ENCODE measurements around the gene GFPT2.

The GFPT2 gene

DNA sequence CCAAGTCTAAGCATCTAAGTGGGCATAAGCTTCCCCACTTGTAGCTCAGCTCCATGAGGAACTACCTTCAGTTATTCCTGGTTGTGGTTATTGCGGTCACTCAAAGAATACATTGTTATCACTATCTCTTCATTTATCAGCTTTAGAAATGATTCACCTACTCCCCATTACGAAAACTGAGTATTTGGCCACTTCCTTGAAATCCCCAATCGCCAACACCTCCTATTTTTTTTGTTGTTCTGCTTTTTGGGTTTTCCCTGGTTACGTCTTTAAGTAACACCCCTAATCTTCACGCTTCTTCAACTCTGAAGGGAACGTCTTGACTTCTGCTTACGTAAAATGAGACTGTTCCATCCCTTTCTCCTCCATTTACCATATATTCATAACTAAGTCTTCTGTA lies 81.9 kb downstream of the GFPT2 start:
- DNase-seq = no peak

DNA sequence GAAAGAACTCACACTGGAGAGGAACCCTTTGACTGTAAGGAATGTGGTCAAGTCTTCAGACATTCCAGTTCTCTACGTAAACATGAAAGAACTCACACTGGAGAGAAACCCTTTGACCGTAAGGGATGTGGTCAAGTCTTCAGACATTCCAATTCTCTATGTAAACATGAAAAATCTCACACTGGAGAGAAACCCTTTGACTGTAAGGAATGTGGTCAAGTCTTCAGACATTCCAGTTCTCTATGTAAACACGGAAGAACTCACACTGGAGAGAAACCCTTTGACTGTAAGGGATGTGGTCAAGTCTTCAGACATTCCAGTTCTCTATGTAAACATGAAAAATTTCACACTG lies 93.9 kb downstream of the GFPT2 start:
- DNase-seq = no peak

DNA sequence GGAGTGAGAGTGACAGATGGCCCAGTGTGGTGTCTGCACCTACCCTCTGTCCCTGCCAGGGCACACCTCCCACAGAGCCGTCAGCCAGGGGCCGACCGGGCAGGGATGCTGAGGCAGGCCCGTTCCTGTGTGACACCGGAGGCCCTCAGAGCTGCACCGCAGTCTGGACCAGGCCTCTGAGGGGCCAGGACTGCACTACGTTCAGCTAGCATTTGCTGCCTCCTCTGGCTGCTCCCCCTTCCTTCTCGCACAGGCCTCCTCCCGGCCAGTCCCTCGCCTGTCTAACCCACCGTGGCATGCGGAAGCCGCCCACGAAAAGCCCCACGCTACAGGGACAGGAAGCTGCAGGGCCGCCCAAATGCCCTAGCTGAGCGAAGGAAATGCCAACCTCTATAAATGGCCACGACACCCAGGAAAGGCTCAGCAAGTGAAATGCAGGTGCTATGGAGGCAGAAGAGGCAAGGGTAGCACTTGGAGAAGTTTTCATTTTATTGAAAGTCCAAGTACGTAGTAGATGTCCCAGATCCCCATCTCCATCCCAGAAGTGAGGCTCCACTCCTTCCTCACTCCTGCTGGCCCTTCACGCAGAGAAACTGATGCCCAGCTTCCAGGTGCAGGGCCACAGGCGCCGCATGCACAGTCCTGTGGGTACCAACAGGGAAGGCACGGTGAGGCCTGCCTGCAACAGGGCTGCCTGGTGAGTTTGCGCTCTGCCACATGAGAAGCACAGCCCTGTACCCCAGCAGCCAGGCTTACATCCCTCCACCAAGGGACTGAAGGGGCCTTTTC lies 99.9 kb downstream of the GFPT2 start:
- no peak for DNase-seq

DNA sequence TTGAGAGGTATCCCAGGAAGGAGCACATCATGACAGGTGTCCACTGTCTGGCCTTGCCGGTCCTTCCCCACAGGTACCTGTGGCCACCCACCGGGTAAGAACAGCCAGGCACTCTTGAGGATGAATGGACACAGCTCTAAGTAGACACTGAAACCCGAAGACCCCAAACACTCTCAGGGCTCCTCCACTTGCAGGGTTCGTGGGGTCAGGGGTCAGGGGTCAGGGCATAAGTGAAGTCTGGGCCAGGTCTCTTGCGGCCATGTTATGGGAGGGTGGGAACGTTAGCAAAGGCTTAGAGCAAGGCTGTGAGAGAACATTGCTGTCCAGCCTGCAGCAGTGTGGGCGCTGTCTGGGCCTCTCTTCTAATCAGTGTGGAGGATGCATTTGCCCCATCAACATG lies 101.2 kb downstream of the GFPT2 start:
- no peak for DNase-seq

DNA sequence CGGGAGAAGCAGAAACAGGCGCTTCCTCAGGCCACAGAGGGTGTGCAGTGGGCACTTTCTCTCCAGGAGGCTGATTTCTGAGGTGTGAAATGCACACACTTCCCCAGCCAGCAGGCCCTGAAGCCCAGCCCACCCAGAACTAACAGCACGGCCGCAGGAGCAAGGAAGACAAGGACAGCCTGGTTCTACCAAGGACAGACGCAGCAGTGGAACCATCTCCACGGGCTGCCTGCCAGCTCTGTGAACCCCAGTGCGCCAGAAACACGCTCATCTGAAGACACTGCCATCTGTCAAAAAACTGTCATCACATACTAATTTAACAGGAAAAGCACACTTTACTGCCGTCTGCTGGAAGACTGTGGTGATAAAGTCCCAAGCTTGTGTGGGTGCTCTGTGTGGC lies 102.0 kb downstream of the GFPT2 start:
- no peak for DNase-seq

All from CD4-positive, alpha-beta T cell treated with Interleukin-21 for 1 hour (primary cell).